Mesendoderm (in vitro differentiated cells): Measurements from ENCODE around the gene RAD23B.

Source experiments
- DNase-seq: peaks from one replicate; pipeline ENCODE4 v3.0.0; 2013
- H2AK5ac ChIP-seq: 2 replicates; pipeline ENCODE4 v1.6.1; 2013; ENCODE audit warnings: low read length, inconsistent platforms
- H2BK120ac ChIP-seq: 2 replicates; pipeline ENCODE4 v1.6.1; 2013; ENCODE audit warnings: low read depth, mild to moderate bottlenecking, low read length, moderate library complexity, mixed read lengths
- H2BK15ac ChIP-seq: replicated peaks from 2 replicates; pipeline ENCODE4 v1.6.1; 2013; ENCODE audit warnings: low read depth, mild to moderate bottlenecking, moderate library complexity
- H2BK5ac ChIP-seq: 2 replicates; pipeline ENCODE4 v1.6.1; 2013; ENCODE audit warnings: low read length, inconsistent platforms
- H3K18ac ChIP-seq: 2 replicates; pipeline ENCODE4 v1.6.1; 2013; ENCODE audit warnings: mild to moderate bottlenecking, low read length, mixed read lengths
- H3K23ac ChIP-seq: one replicate; pipeline ENCODE4 v1.6.1; 2013; ENCODE audit warnings: low read length
- H3K27ac ChIP-seq: 2 replicates; pipeline ENCODE4 v1.5.1; 2013; ENCODE audit warnings: low read depth, mild to moderate bottlenecking, inconsistent platforms, low read length, moderate library complexity
- H3K27me3 ChIP-seq: 2 replicates; pipeline ENCODE4 v1.6.1; 2013; ENCODE audit warnings: low read length, control low read depth, mild to moderate bottlenecking, inconsistent platforms; ENCODE audit not compliant: insufficient read depth, poor library complexity
- H3K36me3 ChIP-seq: 2 replicates; pipeline ENCODE4 v1.6.1; 2013; ENCODE audit warnings: low read length, inconsistent platforms; ENCODE audit not compliant: control insufficient read depth, insufficient read depth
- H3K4ac ChIP-seq: one replicate; pipeline ENCODE4 v1.6.1; 2013; ENCODE audit warnings: low read depth, mild to moderate bottlenecking, low read length, moderate library complexity
- H3K4me1 ChIP-seq: 2 replicates; pipeline ENCODE4 v1.6.1; 2013; ENCODE audit warnings: low read depth, low read length, inconsistent platforms; ENCODE audit not compliant: control insufficient read depth
- H3K4me2 ChIP-seq: 2 replicates; pipeline ENCODE4 v1.6.1; 2013; ENCODE audit warnings: low read length
- H3K4me3 ChIP-seq: 2 replicates; pipeline ENCODE4 v1.5.1; 2013; ENCODE audit warnings: mild to moderate bottlenecking, low read length
- H3K56ac ChIP-seq: one replicate; pipeline ENCODE4 v1.6.1; 2013; ENCODE audit warnings: low read length
- H3K79me1 ChIP-seq: 2 replicates; pipeline ENCODE4 v1.6.1; 2013; ENCODE audit warnings: low read length, inconsistent platforms
- H3K79me2 ChIP-seq: 2 replicates; pipeline ENCODE4 v1.6.1; 2013; ENCODE audit warnings: mild to moderate bottlenecking, low read length; ENCODE audit not compliant: control insufficient read depth, insufficient read depth
- H3K9ac ChIP-seq: 2 replicates; pipeline ENCODE4 v1.6.1; 2013; ENCODE audit warnings: low read length, inconsistent platforms
- H4K5ac ChIP-seq: one replicate; pipeline ENCODE4 v1.6.1; 2013; ENCODE audit warnings: low read length
- H4K8ac ChIP-seq: one replicate; pipeline ENCODE4 v1.6.1; 2013; ENCODE audit warnings: low read depth, mild to moderate bottlenecking, control low read depth, low read length, moderate library complexity
- WGBS: extraction: QIAGEN DNeasy Blood & Tissue Kit; methylation state at CpG from one replicate; pipeline ENCODE4 v1.1.7; 2013; ENCODE audit warnings: low lambda C conversion rate, missing lambda C conversion rate; ENCODE audit not compliant: insufficient coverage; ENCODE audit errors: extremely low coverage; 5-methylcytosine and 5-hydroxymethylcytosine counted together

The RAD23B gene

DNA sequence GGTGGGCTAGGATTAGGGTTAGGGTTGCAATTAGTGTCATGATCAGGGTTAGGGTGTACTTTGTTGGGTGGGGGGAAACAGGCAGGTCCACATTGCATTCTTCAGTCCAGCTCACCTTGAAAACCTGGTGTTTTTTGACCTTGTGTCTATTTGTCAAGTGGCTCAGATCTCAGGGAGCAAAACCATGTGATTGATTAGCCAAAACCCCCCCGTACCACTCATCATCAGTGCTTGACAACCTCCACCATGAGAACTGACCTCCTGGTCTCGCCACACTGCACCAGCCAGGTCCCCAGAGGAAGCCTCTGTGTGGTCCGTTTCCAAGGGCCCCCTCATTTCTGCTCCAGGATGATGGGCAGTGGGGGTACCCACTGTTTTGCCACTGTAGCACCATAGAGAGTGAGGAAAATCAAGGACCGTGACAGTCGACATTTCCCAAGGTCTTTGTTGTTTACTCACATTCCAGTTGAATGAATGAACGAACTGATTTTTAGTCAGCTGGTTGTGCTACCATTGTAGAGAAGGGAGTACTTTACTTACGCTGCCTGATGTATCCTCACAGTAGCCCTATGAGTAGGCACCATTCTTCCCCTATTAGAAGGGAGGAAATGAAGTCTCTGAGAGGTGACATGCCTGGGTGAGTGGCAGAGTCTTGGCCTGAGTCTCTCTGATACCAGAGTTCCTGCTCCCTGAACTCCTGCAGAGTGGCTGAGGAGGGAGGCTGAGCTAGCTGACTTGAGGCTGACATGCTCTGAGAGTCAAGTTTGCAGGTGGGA, 84.8 kb downstream of the RAD23B start:
- peak overlapping the region; percentile 19 for H2BK5ac ChIP-seq
- H2AK5ac ChIP-seq, result no peak overlapping the region
- no peak overlapping the region for H3K23ac ChIP-seq
- no peak overlapping the region for H3K9ac ChIP-seq
- H3K4me3 ChIP-seq, result no peak overlapping the region
- no peaks in the 10 kb centered on the region for H3K79me2 ChIP-seq
- H3K27me3 ChIP-seq, result no peaks in the 10 kb centered on the region
- H3K56ac ChIP-seq, result peak overlapping the region; percentile 35
- peaks cover 3% of the 10 kb centered on the region for H3K4me1 ChIP-seq
- no peaks in the 10 kb centered on the region for H3K36me3 ChIP-seq
- no peak overlapping the region for H3K18ac ChIP-seq
- WGBS, result no CpG with 5 or more reads among the region's 7 CpGs
- H3K79me1 ChIP-seq, result no peaks in the 10 kb centered on the region
- H4K5ac ChIP-seq, result no peak overlapping the region
- H4K8ac ChIP-seq, result no peak overlapping the region
- no peak overlapping the region for H3K4me2 ChIP-seq
- H3K27ac ChIP-seq, result peak overlapping the region; percentile 62
- no peak overlapping the region for H3K4ac ChIP-seq
- peak; percentile 75 for DNase-seq
- H2BK120ac ChIP-seq, result no peak overlapping the region
- H2BK15ac ChIP-seq, result no peak overlapping the region

DNA sequence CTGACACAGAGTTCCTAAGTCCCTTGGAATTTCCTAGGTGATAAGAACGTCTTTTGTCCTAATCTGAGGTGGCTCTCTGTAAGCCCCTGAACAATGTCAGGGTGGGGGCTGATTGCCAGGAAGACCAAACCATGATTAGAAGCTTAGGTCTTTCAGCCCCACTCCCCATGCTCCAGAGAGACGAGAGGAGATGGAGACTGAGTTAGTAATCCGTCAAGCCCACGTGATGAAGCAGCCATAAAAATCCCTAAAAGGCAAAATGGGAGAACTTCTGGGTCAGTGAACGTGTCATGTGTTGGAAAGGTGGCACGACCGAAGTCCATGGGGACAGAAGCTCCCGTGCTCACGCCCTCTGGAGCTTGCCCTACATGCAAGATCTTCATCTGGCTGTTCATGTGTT, 85.6 kb downstream of the RAD23B start:
- peak; percentile 89 for DNase-seq
- no peak overlapping the region for H3K4me2 ChIP-seq
- H3K27ac ChIP-seq, result peak overlapping the region; percentile 68
- H2BK15ac ChIP-seq, result no peak overlapping the region
- H3K18ac ChIP-seq, result no peak overlapping the region
- H2AK5ac ChIP-seq, result peak overlapping the region; percentile 37
- H3K4ac ChIP-seq, result no peak overlapping the region
- H3K79me2 ChIP-seq, result no peaks in the 10 kb centered on the region
- H3K4me1 ChIP-seq, result peaks cover 3% of the 10 kb centered on the region
- no peaks in the 10 kb centered on the region for H3K27me3 ChIP-seq
- no peak overlapping the region for H3K9ac ChIP-seq
- peak overlapping the region; percentile 45 for H2BK5ac ChIP-seq
- no peaks in the 10 kb centered on the region for H3K79me1 ChIP-seq
- no CpG with 5 or more reads among the region's 9 CpGs for WGBS
- H3K36me3 ChIP-seq, result no peaks in the 10 kb centered on the region
- H3K23ac ChIP-seq, result no peak overlapping the region
- no peak overlapping the region for H4K8ac ChIP-seq
- peak overlapping the region; percentile 78 for H3K56ac ChIP-seq
- H2BK120ac ChIP-seq, result no peak overlapping the region
- H4K5ac ChIP-seq, result no peak overlapping the region
- H3K4me3 ChIP-seq, result no peak overlapping the region

- Histone ChIP-seq H3K9ac (no peak overlapping the region), H3K27me3 (no peaks in the 10 kb centered on the region), H3K56ac (no peak overlapping the region), H3K27ac (no peak overlapping the region), H4K5ac (no peak overlapping the region), H4K8ac (no peak overlapping the region), H3K18ac (no peak overlapping the region), H3K4me2 (no peak overlapping the region), H3K79me1 (no peaks in the 10 kb centered on the region), H3K4me1 (peaks cover 7% of the 10 kb centered on the region), H2BK120ac (no peak overlapping the region), H3K36me3 (no peaks in the 10 kb centered on the region), H2BK5ac (no peak overlapping the region), H3K23ac (no peak overlapping the region), H3K4me3 (no peak overlapping the region), H3K79me2 (no peaks in the 10 kb centered on the region), H3K4ac (no peak overlapping the region), H2AK5ac (no peak overlapping the region), H2BK15ac (no peak overlapping the region)
- no CpG with 5 or more reads among the region's 2 CpGs for WGBS
- no peak for DNase-seq
These were observed 90.7 kb downstream of the RAD23B start for GRCh38 chr9:107373809-107374208.

GRCh38 chr9:107375001-107375400, 91.9 kb downstream of the RAD23B start:
- no peak overlapping the region for H3K56ac ChIP-seq
- H3K79me1 ChIP-seq, result no peaks in the 10 kb centered on the region
- no peaks in the 10 kb centered on the region for H3K36me3 ChIP-seq
- no peak overlapping the region for H3K9ac ChIP-seq
- H3K23ac ChIP-seq, result no peak overlapping the region
- H2BK120ac ChIP-seq, result no peak overlapping the region
- no peak overlapping the region for H3K27ac ChIP-seq
- 100% methylated on average over 1 of the region's 3 CpGs for WGBS
- H2BK5ac ChIP-seq, result no peak overlapping the region
- H3K79me2 ChIP-seq, result no peaks in the 10 kb centered on the region
- no peak for DNase-seq
- no peak overlapping the region for H3K4ac ChIP-seq
- H3K4me3 ChIP-seq, result no peak overlapping the region
- H3K4me1 ChIP-seq, result peaks cover 4% of the 10 kb centered on the region
- no peak overlapping the region for H4K5ac ChIP-seq
- H4K8ac ChIP-seq, result no peak overlapping the region
- no peak overlapping the region for H2BK15ac ChIP-seq
- H3K4me2 ChIP-seq, result no peak overlapping the region
- no peak overlapping the region for H3K18ac ChIP-seq
- no peak overlapping the region for H2AK5ac ChIP-seq
- no peaks in the 10 kb centered on the region for H3K27me3 ChIP-seq

DNA sequence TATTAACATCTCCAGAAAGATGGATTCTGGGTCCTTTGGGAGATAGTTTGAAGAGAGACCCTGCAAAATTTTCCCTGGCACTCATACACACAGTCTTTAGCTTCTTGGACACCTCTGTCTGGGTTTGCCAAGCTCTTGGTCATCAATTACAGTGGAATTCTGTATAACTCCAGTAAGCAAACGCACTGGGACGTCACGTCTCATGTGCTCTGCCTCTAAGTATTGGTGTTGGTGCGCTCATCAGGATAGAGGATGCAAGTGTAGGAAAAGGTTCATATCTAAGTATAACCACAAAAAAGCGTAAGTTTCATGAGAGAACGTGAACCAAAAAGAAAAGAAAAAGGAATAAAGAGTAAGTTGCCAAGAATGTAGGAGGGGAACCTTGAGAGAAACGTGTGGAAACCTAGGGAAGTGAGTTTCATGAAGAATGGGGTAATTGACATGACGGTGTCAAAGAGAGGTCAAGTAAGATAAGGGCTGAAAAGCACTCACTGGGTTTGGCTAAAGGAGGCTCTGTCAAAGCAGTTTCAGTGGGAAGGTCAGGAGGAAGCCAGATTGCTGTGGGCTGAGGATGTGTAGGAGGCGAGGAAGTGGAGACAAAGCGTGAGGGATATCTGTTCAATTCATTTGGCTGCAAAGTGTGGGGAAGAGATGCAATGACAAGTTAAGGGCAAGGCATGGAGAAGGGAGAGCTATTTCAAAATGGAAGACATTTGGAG, 92.7 kb downstream of the RAD23B start:
- Histone ChIP-seq H3K9ac (no peak overlapping the region), H3K18ac (no peak overlapping the region), H2BK120ac (no peak overlapping the region), H2AK5ac (no peak overlapping the region), H4K8ac (no peak overlapping the region), H3K27me3 (no peaks in the 10 kb centered on the region), H3K4me1 (peaks cover 4% of the 10 kb centered on the region), H3K4me2 (no peak overlapping the region), H3K36me3 (no peaks in the 10 kb centered on the region), H4K5ac (no peak overlapping the region), H3K4ac (no peak overlapping the region), H3K27ac (no peak overlapping the region), H2BK15ac (no peak overlapping the region), H3K4me3 (no peak overlapping the region), H3K23ac (no peak overlapping the region), H3K79me2 (no peaks in the 10 kb centered on the region), H3K79me1 (no peaks in the 10 kb centered on the region), H2BK5ac (no peak overlapping the region), H3K56ac (no peak overlapping the region)
- peak; percentile 19 for DNase-seq
- no CpG with 5 or more reads among the region's 10 CpGs for WGBS
